Activated T-helper 1 cell treated with anti-CD3 and anti-CD28 coated beads, Interleukin-2, amount 50 U/mL, for 16 hours (primary cell): ENCODE results near the gene CCDC172.

ENCODE experiments used
- DNase-seq, 2 donors: peaks; one replicate each; pipeline ENCODE4 v3.0.0-alpha.2; 2020; ENCODE audit warnings: low read depth in 1 of 2, low spot score in 1 of 2

CCDC172 gene, protein sequence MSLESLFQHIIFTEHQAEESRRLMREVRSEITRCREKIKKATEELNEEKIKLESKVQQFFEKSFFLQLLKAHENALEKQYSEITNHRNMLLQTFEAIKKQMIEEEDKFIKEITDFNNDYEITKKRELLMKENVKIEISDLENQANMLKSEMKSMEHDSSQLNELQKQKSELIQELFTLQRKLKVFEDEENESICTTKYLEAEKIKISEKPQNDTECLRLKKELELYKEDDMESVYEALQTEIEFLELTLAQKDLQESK

DNA sequence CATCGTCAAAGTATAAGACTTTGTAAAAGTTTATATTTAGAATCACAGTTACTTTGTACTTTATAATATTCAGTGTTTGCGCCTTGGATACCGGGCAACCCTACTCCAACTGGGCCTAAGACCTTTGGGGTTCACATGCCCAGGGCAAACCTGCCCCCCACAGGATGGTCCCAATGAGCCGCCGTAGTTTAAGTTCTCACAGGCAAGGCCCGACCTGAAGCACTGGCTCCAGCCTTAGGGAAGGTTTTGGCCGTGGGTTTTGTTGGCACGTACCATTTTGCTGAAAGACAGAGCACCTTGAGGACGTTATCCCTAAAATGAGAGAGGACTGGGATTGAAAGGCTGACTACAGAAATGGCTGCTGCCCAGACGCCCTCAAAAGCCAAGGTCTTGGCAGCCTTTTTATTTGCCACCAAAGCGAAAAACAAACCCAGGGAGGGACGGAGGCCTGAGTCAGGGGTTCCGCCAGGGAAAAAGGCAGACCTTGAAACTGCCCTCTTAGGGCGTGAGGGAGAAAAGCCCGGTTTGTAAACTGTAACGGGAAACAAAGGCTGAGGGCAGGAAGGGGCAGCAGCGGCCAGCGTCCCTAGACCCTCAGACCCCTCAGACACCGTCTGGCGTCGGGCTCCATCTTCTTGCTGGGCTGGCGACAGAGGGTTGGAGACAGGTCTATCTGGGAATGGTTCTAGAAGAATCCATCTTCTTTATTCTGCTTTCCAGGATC is at the start of gene CCDC172:
Gene CCDC172, plus strand, starts transcription at position 222 of the 724 bp plus-strand sequence. CDS start 564 bp downstream, outside the sequence.
- no peak for DNase-seq

- DNase-seq: no peak
Observed at GRCh38 chr10:116276981-116277380, 47.3 kb upstream of the CCDC172 start.

DNA sequence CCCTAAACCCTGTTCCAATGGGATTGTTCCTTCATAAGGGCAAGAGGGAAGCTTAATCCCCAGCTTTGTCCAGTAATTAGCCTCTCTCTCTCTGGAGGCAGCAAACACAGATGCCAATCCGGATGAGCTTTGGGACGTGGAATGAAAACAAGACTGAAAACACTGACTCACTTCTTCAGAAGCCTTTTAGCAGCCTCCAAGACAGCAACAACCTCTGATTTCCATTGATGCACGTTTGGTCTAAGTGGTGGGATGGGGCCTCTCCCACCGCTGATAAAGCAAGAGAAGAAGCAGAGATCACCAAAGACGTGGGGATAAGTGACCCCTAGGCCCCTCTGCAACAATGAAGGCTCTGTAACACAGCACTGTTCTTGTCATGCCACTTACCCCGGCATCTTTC is 45.4 kb upstream of the CCDC172 start:
- DNase-seq: no peak

GRCh38 chr10:116281775-116282174 is 42.5 kb upstream of the CCDC172 start:
- no peak for DNase-seq

GRCh38 chr10:116286626-116287200 is 37.5 kb upstream of the CCDC172 start:
- no peak for DNase-seq

DNA sequence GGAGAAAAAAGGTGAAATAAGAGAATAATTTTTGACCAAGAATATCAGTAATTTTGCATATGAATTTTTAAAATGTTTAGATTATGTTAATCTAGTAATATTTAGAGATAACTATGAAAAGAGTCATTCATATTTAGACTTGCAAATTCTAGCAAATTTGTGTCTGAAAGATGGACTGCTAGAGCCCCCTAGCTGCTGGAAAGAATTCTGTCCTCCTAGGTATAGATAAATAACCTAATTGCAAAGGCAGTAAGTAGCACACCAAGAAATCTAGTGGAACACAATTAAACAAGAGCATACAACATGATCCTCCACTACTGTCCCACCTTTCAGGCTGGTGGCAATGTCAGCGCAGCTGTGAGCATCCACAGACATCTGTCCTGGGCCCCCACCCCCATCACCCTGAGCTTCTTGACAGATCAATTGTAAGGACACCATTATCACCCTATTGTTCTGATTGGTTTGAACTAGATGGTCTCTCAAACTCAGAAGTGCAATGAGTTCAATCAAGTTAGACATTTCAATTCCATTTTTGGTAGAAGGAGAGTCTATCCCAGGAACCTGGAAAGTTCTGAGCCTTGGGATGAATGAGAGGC is 36.2 kb upstream of the CCDC172 start:
- no peak for DNase-seq

DNA sequence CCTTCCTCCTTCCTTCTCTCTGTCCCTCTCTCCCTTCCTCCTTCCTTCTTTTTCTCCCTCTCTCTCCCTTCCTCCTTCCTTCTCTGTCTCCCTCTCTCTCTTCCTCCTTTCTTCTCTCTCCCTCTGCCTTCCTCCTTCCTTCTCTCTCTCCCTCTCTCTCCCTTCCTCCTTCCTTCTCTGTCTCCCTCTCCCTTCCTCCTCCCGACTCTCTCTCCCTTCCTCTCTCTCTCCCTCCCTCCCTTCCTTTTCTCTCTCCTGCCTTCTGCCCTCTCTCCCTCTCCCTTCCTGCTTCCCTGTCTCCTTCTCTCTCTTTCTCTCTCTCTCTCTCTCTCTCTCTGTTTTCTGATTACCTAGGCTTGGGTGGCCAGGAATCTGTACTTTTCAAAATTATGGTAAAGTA is 34.6 kb upstream of the CCDC172 start:
- no peak for DNase-seq

- no peak for DNase-seq
Observed at GRCh38 chr10:116292493-116292892, 31.8 kb upstream of the CCDC172 start.

DNA sequence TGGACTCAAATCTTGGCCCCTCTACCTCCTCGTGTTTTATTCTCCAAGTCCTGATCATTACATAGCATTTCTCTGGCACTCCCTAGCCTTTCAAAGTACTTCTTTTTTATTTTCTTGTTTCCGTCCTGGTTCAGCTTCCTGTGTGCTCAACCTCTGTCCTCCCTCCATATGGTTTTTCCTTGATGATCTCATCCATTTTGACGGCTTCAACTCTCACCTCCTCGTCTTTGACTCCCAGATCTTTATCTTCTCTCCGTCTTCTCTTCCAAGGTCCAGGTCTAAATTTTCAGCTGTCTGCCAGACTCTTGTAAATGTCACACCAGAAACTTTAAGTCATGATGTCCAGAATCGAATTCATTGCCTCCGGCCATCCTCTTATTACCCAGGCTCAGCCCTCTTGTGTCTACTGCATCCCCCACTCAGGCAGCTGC is 27.9 kb upstream of the CCDC172 start:
- no peak for DNase-seq

- DNase-seq: no peak
Observed at GRCh38 chr10:116298586-116298985, 25.7 kb upstream of the CCDC172 start.

- no peak for DNase-seq
Observed at GRCh38 chr10:116300542-116300941, 23.7 kb upstream of the CCDC172 start.

- no peak for DNase-seq
Observed at GRCh38 chr10:116304923-116305322, 19.3 kb upstream of the CCDC172 start.

- DNase-seq: no peak
Observed at GRCh38 chr10:116306847-116307246, 17.4 kb upstream of the CCDC172 start.

- DNase-seq: no peak
Observed at GRCh38 chr10:116307455-116307854, 16.8 kb upstream of the CCDC172 start.

GRCh38 chr10:116311016-116311415 is 13.2 kb upstream of the CCDC172 start:
- no peak for DNase-seq

- DNase-seq: no peak
Observed at GRCh38 chr10:116311706-116312490, 12.3 kb upstream of the CCDC172 start.

GRCh38 chr10:116312548-116312947 is 11.7 kb upstream of the CCDC172 start:
- no peak for DNase-seq

DNA sequence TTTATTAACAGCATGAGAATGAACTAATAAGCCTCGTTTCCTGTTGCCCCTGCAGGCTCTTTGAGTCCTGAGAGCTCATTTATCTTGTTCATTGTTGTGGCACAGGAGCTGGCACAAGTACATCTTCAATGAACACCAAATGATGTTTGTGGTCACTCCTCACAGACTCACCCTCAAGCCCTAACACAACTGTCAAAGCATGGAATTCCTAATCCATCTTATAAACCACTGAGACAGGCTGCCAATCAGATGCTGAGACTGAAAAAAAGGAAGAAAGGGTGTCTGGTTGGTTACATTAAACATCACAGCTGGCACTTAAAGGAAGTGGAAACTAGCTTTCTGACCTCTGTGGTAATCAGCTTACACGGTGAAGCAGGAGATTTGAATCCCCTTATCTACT is 7.7 kb upstream of the CCDC172 start:
- no peak for DNase-seq

DNA sequence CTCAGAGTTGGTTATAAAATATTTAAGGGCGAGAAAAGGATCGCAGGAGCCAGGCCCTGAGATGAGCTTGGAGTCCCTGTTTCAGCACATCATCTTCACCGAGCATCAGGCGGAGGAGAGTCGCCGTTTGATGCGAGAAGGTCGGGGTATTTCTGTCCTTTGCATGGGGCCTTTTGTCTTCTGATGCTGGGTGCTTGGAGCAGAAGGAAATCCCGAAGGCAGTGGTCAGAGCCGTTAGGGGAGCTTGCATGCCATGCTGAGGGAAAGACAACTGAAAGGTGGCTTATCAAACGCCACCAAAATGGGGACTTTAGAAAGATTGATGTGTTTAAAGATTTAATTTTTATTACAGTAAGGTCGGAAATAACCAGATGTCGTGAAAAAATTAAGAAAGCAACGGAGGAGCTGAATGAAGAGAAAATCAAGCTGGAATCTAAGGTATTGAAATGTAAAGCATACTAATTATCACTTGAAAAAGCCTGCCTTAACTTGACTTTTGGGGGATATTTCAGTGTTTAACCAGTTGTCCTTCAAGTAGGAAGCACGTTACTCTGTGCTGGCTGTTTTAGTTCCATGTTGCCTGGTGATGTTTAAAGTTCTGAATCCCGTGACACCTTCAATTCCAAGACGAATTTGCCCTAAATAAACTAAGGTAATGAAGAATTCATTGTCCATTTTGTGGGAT is 845 bp downstream of the CCDC172 start:
- no peak for DNase-seq

DNA sequence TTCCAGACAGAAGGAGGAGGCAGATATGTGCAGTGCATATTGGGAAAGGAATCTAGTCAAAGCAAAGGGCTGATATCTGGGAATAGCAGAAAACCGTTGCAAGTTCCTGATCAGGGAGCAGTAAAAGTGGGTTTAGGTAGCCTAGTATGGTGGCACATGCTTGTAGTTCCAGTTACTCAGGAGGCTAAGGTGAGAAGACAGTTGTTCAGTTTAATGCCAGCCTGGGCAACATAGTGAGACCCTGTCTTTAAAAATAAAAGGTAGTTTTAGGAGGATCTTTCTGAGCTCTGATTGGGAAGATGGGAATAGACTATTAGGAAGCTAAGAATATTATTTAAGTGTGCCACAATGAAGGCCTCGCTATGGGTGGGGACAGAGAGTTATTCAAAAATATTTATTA is 1.7 kb downstream of the CCDC172 start:
- DNase-seq: no peak

- DNase-seq: no peak
Observed at GRCh38 chr10:116329153-116329552, 4.9 kb downstream of the CCDC172 start.
